Endothelial cell of umbilical vein (primary cell): ENCODE results near the gene CYP3A5.

ENCODE experiments used
- EZH2 ChIP-seq: IDR thresholded peaks from 2 replicates; pipeline ENCODE4 v1.6.1; 2012; ENCODE audit warnings: borderline replicate concordance, low read depth, mild to moderate bottlenecking, moderate library complexity, low read length, inconsistent platforms; ENCODE audit not compliant: severe bottlenecking
- FOS ChIP-seq: IDR thresholded peaks from 2 replicates; pipeline ENCODE4 v1.6.1; 2011; ENCODE audit warnings: mild to moderate bottlenecking, low read length, moderate library complexity, borderline replicate concordance; ENCODE audit not compliant: insufficient read depth
- JUN ChIP-seq: IDR thresholded peaks from 2 replicates; pipeline ENCODE4 v1.6.1; 2011; ENCODE audit warnings: borderline replicate concordance, low read depth; ENCODE audit not compliant: insufficient read length, insufficient read depth
- MYC ChIP-seq: IDR thresholded peaks from one replicate; pipeline ENCODE4 v1.6.1; 2011; ENCODE audit warnings: mild to moderate bottlenecking, low read depth, low read length
- POLR2A ChIP-seq: IDR thresholded peaks from 2 replicates; pipeline ENCODE4 v1.6.1; 2012; ENCODE audit warnings: low read depth, mild to moderate bottlenecking, control low read depth, low read length
- POLR2AphosphoS5 ChIP-seq: IDR thresholded peaks from 2 replicates; pipeline ENCODE4 v1.6.1; 2012; ENCODE audit warnings: low read depth, mild to moderate bottlenecking, control low read depth, low read length, moderate library complexity; ENCODE audit not compliant: insufficient read depth
- TF ChIP-seq, protein P1 (sequence below), 2 donors: IDR thresholded peaks; 1 replicate in 1 of 2; 2 replicates in 1 of 2; pipeline ENCODE4 v1.5.1; 2011; ENCODE audit warnings: low read length in 2 of 2, mild to moderate bottlenecking in 2 of 2, moderate library complexity in 2 of 2, control low read depth in 1 of 2, inconsistent platforms in 1 of 2, low read depth in 1 of 2; ENCODE audit not compliant: insufficient read depth in 1 of 2; ENCODE audit errors: extremely low read depth in 1 of 2
- TF ChIP-seq, protein P2 (sequence below): IDR thresholded peaks from 2 replicates; pipeline ENCODE4 v1.6.1; 2011; ENCODE audit not compliant: insufficient read depth, insufficient read length

DNA sequence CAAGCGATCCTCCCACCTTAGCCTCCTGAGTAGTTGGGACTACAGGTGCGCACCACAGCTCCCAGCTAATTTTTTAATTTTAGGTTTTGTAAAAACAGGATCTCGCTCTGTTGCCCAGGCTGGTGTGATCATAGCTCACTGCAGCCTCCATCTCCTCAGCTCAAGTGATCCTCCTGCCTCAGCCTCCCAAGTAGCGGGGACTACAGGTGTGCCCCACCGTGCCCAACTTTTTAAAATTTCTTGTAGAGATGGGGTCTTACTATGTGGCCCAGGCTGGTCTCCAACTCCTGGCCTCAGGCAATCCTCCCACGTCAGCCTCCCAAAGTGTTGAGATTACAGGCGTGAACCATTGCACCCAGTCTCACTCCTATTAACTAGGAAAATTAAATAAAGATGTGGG is 74.3 kb downstream of the CYP3A5 start:
- TF ChIP-seq, protein P1, sequence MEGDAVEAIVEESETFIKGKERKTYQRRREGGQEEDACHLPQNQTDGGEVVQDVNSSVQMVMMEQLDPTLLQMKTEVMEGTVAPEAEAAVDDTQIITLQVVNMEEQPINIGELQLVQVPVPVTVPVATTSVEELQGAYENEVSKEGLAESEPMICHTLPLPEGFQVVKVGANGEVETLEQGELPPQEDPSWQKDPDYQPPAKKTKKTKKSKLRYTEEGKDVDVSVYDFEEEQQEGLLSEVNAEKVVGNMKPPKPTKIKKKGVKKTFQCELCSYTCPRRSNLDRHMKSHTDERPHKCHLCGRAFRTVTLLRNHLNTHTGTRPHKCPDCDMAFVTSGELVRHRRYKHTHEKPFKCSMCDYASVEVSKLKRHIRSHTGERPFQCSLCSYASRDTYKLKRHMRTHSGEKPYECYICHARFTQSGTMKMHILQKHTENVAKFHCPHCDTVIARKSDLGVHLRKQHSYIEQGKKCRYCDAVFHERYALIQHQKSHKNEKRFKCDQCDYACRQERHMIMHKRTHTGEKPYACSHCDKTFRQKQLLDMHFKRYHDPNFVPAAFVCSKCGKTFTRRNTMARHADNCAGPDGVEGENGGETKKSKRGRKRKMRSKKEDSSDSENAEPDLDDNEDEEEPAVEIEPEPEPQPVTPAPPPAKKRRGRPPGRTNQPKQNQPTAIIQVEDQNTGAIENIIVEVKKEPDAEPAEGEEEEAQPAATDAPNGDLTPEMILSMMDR (IDR thresholded peaks at IDR 0.05; ENCODE audit: extremely low read depth in 1 of 2, insufficient read depth in 1 of 2, low read depth in 1 of 2, low read length in 2 of 2): no peak
- TF ChIP-seq EZH2: no peak
- TF ChIP-seq JUN: no peak
- no peak for TF ChIP-seq POLR2AphosphoS5
- TF ChIP-seq FOS: no peak
- no peak for TF ChIP-seq POLR2A
- no peak for TF ChIP-seq MYC
- TF ChIP-seq, protein P2, sequence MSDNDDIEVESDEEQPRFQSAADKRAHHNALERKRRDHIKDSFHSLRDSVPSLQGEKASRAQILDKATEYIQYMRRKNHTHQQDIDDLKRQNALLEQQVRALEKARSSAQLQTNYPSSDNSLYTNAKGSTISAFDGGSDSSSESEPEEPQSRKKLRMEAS: no peak
